Erythroblast (primary cell): Measurements from ENCODE around the gene TUBD1.
A peak's percentile ranks its signal among the peaks of the same experiment; 100 is the strongest.
"Not testable (repeated sequence)": the region's sequence is repeated elsewhere in the genome, so short reads cannot be mapped to it uniquely, and the experiment has no call there.

Experiments
- DNase-seq, 2 experiments: peaks; one replicate each; lab custom pipeline; 2025; lab: John Stamatoyannopoulos, UW
- GATA1 ChIP-seq: IDR thresholded peaks from 2 replicates; pipeline ENCODE4 v1.6.1; 2011; ENCODE audit warnings: low read depth, mild to moderate bottlenecking, control low read depth, low read length, moderate library complexity
- POLR2A ChIP-seq: IDR thresholded peaks from 2 replicates; pipeline ENCODE4 v1.6.1; 2011; ENCODE audit warnings: mild to moderate bottlenecking, low read length

The TUBD1 gene

GRCh38 chr17:59844884-59845594 lies 47.7 kb downstream of the TUBD1 start:
- TF ChIP-seq GATA1 (no peak), POLR2A (no peak)
- no peak for DNase-seq

- TF ChIP-seq POLR2A (peak; percentile 88), GATA1 (no peak)
- peak in 1 of 2 experiments; percentile 44 for DNase-seq
These were observed 49.7 kb downstream of the TUBD1 start for GRCh38 chr17:59842901-59843652.

GRCh38 chr17:59841882-59842263 lies 50.9 kb downstream of the TUBD1 start:
- not testable (repeated sequence) for DNase-seq

- TF ChIP-seq POLR2A: peak; percentile 56
- DNase-seq: peak; percentile 43 to 69
These were observed 51.5 kb downstream of the TUBD1 start for GRCh38 chr17:59841091-59841881.

GRCh38 chr17:59840329-59841090 lies 52.2 kb downstream of the TUBD1 start:
- DNase-seq: no peak
- peak; percentile 27 for TF ChIP-seq POLR2A
- TF ChIP-seq GATA1: no peak

- TF ChIP-seq GATA1 (no peak), POLR2A (peak; percentile 48)
- DNase-seq: no peak
These were observed 53.0 kb downstream of the TUBD1 start for GRCh38 chr17:59839651-59840328.

GRCh38 chr17:59838052-59838916 lies 54.5 kb downstream of the TUBD1 start:
- TF ChIP-seq GATA1 (no peak), POLR2A (peak; percentile 86)
- DNase-seq: peak in 1 of 2 experiments; percentile 77

GRCh38 chr17:59837308-59838051 lies 55.3 kb downstream of the TUBD1 start:
- peak; percentile 95 to 97 for DNase-seq
- no peak for TF ChIP-seq GATA1
- TF ChIP-seq POLR2A: peak; percentile 99

GRCh38 chr17:59832883-59833379 lies 59.8 kb downstream of the TUBD1 start:
- no peak for DNase-seq
- TF ChIP-seq POLR2A (no peak), GATA1 (no peak)

- TF ChIP-seq POLR2A (no peak), GATA1 (no peak)
- no peak for DNase-seq
These were observed 61.8 kb downstream of the TUBD1 start for GRCh38 chr17:59830846-59831486.
